Jurkat, Clone E6-1 (cell line): ENCODE measurements around the gene MRAS.

ENCODE experiments used
- DNase-seq: peaks from one replicate; pipeline ENCODE4 v3.0.0-alpha.2; 2011; ENCODE audit warnings: low read depth, low spot score
- H3K4me3 ChIP-seq: 2 replicates; pipeline ENCODE4 v1.5.1; 2011; ENCODE audit warnings: mild to moderate bottlenecking, low read length, control low read depth, moderate library complexity

The MRAS gene

GRCh38 chr3:138381413-138381901 lies 33.1 kb downstream of the MRAS start:
- no peak overlapping the region for H3K4me3 ChIP-seq
- DNase-seq: no peak

DNA sequence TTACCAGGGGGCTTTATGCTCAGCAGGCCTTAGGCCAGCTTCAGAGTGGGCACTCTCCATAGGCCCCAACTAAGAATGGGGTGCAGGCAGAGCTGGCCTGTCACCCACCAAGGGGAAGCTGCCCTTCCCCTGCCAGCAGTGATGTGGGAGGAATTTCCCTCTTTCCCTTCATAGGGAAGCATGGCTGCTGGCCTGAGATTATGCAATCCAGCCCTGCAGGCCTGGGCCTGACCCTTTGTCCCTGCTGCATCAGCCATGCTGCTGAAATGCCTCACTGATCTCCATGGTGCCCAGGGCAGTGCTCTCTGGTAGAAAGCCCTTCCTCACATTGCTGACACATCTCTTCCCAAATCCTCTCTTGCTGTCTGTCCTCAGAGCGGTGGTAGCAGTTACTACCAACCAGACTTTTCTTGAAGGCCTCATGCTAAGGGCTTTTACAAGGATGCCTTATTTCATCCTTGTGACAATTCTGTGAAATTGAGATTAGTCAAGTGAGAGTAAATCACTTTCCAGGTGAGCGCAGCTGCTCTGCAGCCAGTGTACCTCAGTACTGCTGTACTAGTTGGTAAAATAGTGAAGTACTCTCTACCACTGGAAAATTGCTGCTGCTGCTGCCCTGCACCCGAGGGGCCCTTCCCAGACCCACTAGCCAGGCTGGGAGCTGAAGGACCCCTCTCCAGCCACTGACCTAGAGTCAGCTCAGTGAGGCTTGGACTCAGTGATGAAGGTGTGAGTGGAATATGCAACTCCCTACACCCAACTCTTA lies 33.8 kb downstream of the MRAS start:
- DNase-seq: no peak
- no peak overlapping the region for H3K4me3 ChIP-seq

DNA sequence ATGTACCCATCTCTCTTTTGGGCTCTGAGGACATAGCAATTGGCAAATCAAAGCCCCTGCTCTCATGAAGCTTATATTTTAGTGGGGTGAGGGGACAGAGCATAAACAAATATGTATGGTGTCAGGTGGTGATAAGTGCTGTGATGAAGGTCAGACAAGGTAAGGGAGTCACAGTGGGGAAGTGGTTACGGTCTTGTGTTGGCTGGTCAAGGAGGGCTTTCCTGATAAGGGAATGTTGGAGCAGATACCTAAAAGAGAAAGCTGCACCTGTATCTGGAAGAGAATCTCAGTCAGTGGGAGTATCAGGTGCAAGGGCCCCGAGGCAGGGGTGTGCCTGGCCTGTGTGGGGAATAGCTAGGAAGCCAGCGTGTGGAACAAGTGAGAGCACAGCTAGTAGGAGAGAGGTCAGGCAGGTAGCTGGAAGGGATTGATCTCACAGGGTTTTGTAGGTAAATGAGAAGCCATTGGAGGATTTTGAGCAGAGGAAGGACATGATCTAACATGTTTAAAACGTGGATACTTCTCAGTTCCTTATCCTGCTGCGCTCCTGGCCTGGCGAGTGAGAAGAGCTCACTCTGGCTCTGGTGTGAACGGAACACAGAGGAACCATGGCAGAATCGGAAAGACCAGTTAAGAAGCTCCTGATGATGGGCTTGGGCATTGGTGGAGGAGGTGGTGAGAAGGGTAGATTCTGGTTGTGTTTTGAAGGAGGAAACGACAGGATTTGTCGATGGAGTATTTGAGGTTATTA lies 35.5 kb downstream of the MRAS start:
- DNase-seq: no peak
- no peak overlapping the region for H3K4me3 ChIP-seq

DNA sequence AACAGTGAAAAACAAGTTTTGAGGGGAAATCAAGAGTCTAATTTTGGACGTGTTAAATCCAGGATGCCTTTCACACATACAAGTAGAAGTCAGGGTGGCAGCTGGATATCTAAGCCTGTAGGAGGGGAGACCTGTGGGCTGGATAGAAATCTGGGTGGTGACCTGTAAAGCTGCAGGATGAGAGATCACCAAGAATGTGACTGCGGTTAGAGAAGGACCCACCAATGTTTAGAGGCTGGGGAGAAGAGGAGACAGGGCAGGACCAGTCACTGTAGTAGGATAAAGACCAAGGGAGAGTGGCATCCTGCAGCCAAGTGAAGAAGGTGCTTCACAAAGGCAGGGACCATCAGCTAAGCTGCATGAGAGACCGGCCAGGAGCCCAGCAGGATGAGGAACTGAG lies 36.2 kb downstream of the MRAS start:
- no peak for DNase-seq
- no peak overlapping the region for H3K4me3 ChIP-seq

DNA sequence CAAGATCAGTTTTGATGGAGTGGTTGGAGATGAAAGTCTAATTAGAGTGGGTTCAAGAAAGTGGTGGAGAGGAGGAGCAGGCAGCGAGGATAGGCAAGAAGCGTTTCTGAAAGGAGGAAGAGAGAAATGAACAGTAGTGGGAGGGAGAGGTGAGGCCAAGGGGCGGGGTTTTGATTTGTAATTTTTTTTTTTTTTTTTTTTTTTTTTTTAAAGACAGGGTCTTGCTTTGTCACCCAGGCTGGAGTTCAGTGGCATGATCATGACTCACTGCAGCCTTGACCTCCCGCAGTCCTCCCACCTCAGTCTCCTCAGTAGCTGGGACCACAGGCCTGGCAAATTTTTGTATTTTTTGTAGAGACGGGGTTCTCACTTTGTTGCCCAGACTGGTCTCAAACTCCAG lies 36.6 kb downstream of the MRAS start:
- no peak overlapping the region for H3K4me3 ChIP-seq
- no peak for DNase-seq

- no peak for DNase-seq
- H3K4me3 ChIP-seq: no peak overlapping the region
These were observed 40.8 kb downstream of the MRAS start for GRCh38 chr3:138389144-138389601.

GRCh38 chr3:138389841-138390581 lies 41.6 kb downstream of the MRAS start:
- DNase-seq: no peak

DNA sequence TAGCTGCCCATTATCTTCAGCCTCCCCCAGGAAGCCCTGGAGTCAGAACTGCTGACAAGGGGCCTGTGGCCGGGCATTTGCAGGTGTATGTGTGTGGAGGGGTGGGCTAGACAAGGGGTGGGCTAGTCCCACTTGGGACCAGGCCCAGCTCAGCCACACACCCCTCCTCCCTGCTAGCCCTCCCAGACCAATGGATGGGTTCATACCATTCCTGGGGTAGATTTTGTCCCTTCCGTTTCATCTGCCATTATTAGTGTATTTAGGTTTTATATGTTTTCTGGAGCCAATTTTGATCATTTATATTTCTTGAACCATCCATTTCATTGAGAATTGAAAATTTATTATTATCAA lies 42.2 kb downstream of the MRAS start:
- H3K4me3 ChIP-seq: no peak overlapping the region
- DNase-seq: no peak

More at GRCh38 chr3:138389841-138390581, 41.6 kb downstream of the MRAS start:
- no peak overlapping the region for H3K4me3 ChIP-seq

DNA sequence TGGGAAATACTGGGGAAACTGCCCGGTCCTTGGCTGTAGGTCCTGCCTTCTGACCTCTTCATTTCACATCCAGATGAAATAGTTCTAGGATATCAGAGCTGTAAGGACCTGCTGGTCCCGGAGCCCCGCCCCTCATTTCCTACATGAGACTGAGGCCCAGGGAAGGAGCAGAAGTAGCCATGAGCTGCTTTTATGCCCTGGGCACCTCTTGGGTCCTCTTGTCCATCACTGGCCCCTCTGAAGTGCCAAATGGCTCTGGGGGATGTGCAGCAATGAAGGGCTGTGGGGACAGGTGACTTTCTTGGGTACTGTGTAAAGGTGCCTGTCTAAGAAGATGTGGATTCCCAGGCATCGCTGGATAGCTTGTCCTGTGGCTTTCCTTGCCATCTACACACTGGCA lies 45.8 kb downstream of the MRAS start:
- no peak for DNase-seq
- H3K4me3 ChIP-seq: no peak overlapping the region

DNA sequence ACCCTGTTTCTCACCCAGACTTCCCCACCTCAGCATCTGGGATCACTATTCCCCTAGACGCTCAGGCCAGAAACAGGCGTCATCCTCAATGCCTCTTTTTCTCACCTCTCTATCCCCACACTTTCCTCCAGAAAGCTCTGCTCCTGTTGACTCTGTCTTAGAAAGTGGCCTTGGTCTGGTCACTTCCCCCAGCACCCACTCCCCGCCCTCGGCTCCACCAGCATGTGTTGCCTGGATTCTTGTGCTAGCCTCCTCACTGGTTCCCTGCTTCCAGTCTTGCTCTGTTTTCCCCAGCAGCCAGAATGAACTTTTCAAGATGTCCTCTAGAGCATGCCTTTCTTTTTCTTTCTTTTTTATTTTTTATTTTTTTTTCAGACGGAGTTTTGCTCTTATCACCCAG lies 46.3 kb downstream of the MRAS start:
- no peak for DNase-seq

GRCh38 chr3:138395865-138396751 lies 47.7 kb downstream of the MRAS start:
- H3K4me3 ChIP-seq: no peak overlapping the region
- no peak for DNase-seq

More for the DNA sequence above, 46.3 kb downstream of the MRAS start:
- H3K4me3 ChIP-seq: no peak overlapping the region

DNA sequence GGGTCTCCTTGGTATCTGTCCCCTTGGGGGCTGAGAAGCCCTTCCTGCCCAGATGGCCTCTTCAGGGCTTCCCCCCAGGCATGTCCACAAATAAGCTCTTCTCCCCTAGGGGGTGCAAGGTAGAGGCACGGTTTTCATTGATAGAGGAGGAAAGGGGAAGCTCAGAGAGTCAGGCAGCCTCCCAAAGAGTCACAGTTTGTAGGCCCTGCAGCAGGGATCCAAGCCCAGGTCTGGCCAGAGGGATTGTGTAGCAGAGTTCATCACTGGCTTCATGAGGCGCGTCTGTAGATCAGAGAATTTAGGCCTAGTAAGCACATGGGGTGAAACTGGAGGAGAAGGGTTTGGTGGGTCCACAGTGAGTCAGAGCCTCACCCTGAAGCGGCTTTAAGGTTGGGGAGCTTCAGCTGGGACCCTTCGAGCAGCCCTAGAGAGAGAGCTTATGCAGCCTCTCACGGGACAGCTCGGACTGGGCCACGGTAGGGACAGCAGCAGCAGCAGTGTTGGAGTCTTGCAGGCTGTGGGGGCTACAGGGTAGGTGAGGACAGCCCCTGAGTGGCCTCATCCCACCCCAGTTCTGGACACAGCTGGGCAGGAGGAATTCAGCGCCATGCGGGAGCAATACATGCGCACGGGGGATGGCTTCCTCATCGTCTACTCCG lies 48.5 kb downstream of the MRAS start:
- no peak overlapping the region for H3K4me3 ChIP-seq
- DNase-seq: no peak

DNA sequence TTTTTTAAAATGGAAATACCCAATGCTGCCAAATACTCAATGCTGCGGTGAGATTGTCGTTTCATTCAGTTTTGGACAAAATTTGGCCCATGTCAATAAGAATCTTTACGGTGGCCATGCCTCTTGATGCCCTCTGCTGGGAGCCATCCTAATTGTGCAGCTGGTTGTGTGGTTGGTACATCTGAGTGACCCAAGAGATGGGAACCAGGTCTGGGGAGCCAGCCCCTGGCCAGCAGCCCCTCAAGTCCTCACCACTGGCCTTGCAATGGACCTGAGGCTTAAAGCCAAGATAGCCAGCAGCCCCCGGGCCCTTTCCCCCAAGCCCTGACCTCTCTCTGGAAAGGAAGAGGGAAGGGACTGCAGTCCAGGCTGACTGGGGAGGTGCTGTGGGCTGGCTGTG lies 49.6 kb downstream of the MRAS start:
- DNase-seq: no peak
- no peak overlapping the region for H3K4me3 ChIP-seq

GRCh38 chr3:138398791-138399575 lies 50.6 kb downstream of the MRAS start:
- DNase-seq: no peak
- no peak overlapping the region for H3K4me3 ChIP-seq

DNA sequence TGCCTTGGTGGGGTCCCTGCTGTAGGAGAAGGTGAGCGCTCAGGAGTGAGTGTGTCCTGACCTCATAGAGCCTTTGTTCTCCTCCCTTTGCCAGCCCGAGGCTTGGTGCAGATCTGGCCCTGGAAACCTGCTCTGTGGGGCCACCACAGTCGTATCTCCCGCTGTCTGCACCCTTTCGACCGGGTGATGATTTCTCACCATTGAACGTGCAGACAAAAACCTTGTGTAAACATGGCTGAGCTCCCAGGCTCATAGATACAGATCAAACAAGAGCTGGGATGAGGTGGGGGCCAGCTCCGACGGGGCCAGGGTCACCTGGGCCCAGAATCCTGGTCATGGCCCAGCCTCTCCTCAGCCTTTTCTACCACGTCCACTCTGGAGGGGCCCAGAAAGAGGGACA lies 51.4 kb downstream of the MRAS start:
- H3K4me3 ChIP-seq: no peak overlapping the region
- DNase-seq: no peak

DNA sequence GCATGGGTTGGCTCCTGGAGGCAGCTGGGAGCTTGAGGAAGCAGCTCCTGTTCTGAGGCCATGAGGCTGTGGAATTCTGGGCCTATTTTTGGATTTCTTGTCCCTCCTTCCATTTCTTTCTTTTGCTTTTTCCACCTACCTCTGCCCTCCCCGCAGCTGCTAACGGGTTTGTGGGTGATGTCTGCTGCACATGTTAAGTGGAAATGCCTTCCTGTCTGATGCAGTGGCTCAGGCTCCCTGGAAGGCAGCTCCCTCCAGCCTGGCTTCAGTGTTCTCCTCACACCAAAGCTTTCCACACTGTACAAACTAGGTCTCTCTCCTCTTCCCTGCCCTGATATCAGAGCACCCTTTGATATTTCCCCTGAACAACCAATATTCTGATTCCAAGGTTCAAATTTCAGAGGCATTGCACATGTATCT lies 52.3 kb downstream of the MRAS start:
- no peak for DNase-seq
- no peak overlapping the region for H3K4me3 ChIP-seq

GRCh38 chr3:138401834-138402233 lies 53.5 kb downstream of the MRAS start:
- no peak overlapping the region for H3K4me3 ChIP-seq
- no peak for DNase-seq

DNA sequence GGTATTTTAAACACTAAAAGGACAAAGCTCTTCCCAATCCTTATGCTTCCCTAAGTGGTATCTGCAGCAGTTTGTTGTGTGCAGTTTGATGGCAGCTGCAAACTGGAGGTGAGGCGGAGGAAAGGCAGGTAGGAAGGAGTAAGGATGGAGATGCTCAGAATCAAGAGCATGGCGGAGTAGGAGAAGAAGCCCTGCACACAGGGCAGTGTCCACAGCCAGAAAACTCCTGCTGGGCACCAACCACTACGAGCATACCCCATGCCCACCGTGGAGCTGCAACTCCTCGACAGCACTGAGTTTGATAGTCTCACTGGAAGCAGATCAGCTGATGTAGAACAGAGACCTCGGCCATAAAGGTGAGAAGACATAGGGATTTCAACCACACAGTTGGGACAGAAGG lies 55.7 kb downstream of the MRAS start:
- no peak overlapping the region for H3K4me3 ChIP-seq
- no peak for DNase-seq
